ENCODE data around the gene REXO5.

REXO5 gene

DNA sequence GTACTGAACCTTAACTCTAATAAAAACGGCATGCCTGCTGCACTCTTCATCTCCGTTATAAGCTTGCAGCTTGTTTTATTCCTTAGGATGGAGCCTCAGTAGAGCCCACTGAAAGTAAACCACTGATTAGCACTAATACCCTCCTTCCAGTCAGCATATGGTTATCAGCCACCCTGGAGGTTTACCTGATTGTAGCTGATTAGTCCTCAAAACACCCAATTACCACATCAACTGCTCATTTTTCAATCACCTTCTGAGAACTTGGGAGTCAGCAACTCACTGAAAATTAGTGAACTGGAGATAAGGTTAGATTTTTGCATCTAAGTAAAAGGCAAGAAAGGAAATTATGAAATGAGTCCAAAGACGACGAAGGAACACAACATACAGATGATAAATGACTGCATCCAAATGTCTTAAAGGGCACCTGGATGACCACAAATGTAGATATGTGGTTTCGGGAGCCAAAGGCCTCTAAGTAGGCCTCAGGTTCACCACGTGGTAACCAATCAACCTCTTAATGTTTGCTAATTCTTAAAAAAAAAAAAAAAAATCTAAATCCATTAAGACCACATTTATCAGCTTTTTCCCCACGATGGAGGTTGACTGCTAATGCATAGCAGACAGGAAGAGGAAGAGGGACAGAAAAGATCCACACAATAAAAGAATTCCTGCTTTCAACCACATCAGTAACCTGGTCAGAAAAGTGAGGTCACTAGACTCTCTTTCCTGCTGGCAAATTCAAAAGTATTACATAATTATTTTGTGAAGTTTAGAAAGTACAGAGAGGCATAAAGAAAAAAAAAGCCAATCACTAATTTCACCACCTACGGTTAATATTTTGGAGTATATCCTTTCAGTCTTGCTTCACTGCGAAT lies 65.9 kb downstream of the REXO5 start:
- DNase-seq (ENCODE audit: low read depth in 2 of 2), result no peak

DNA sequence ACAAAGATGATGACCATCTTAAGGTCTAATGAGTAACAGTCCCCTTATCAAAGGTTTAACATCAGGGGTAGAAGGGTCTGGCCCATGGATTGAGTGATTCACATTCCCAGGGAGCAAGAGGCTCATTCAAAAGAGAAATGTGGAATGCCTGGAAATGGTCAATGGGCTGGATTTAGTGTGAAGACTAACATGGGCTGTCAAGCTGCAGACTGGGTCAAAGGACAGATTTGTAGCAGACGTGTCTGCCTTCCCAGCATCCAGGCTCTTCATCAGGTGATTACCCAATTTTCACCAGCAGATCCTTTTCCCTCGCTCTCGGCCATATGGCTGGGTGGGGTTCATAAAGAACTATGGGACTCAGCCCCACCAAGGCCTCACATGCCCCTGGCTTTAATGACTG lies 67.0 kb downstream of the REXO5 start:
- DNase-seq (ENCODE audit: low read depth in 2 of 2), result no peak

DNA sequence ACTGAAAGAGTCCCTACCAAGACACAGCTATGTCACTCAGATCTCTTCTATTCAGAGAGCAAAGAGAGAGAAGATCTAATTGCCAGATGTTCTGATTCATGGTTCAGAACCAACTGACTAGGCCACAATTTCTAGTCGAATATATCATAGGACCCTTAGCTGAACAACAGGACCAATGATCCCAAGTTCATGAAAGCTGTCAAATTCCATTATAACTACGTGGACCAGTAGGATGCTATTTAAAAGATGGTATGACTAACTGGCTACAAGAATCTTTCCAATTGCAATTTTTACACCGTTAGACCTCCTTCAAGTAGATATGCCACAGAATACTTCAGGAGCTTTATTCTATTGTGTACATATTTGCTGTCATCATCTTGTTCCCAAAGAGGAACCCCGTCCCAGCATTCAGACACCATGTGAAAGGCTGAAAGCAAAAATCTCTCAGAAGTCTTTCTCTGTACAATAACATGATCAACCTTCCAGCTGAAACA lies 67.8 kb downstream of the REXO5 start:
- DNase-seq (ENCODE audit: low read depth in 2 of 2), result no peak

DNA sequence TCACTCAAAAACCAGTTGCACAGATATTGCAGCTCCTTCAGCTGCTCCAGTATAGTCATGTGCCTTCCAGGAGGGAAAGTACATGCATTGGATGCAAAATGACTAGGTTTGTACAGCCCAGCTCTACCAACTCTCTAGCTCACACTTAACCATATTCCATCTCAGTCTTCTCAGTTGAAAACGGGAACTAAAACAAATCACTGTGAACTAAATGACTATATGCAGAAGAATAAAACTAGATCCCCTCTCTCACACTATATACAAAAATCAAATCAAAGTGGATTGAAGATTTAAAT lies 69.0 kb downstream of the REXO5 start:
- DNase-seq (ENCODE audit: low read depth in 2 of 2), result no peak

DNA sequence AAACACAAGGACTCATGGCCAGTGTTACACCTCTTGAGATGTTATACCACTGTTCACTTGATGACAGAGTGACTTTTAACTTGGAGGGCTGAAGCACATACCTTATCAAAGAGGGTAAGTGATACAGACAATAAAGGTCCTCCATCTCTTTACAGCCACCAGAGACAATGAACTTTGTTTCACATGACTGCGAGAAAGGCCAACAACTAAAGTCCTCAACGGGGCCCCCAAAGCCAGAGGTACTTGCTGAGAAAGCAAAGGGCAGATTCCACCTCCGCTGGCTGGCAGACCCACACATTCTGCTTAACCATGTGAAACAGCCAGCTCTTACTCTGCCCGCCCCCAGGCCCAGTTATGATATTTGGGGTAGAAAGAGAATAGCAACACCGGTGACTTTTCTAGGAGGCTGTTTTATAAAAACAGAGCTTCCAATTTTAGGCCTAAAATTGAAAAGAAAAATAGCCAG lies 72.4 kb downstream of the REXO5 start:
- no peak for DNase-seq (ENCODE audit: low read depth in 2 of 2)

DNA sequence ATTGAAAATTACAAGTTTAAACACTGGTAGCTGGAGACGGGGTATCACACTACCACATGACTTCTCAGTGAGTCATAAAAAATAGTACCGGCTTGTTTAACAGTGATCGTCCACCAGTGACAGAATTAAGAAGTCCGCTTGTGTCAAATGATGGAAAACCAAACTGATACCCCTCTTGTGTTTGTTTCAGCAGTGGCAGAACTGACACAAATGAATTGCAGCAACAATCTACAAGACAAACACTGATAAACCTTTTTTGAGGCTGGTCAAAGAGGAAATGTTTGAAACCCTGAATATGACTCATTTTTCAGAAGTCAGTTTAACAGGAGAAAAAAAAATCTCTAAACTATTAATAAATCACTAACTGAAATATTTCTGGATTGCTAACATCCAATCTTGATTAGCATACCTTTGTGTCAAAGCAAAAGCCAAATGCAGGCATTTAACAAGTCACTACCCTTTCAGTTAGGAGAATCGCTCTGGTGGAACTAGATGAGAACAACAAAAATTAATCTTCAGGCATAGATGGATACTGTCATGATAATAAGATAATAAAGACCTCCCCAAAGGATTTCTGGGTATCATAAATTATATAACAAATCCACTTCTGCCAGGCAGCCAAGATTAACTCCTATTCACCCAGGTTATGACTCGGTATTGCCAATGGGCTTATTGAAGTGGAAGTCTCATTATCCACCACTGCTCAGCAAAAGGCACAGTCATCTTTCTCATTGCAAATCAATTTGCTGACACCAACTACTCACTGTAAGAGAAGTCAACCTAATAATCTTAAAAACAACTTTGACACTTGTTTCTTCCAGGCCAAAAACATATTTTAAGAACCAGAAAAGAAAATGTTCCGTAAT lies 73.1 kb downstream of the REXO5 start:
- DNase-seq (ENCODE audit: low read depth in 2 of 2), result no peak

DNA sequence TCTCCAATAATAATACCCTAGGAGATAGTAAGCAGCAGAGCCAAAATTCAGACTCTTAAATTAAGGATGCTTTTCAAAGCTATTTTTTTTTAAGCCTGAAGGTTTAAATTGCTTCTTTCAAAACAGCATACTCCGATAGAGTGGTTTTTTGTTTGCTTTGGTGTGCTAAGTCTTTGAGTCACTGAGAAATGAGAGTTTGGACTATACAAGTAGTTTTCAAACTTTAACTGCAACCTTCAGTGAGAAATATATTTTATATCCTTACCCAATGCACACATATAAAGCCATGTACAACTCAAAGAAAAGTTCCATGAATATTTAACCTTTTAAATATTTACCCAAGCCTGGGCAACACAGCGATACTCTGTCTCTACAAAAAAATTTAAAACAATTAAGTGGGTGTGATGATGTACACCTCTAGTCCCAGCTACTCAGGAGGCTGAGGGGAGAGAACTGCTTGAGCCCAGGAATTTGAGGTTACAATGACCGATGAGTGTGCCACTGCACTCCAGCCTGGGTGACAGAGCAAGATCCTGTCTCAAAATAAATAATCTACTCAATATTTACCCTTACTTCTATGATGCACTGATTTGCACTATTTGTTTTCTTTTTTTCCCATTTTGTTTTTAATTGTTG lies 74.7 kb downstream of the REXO5 start:
- no peak for DNase-seq (ENCODE audit: low read depth in 2 of 2)

DNA sequence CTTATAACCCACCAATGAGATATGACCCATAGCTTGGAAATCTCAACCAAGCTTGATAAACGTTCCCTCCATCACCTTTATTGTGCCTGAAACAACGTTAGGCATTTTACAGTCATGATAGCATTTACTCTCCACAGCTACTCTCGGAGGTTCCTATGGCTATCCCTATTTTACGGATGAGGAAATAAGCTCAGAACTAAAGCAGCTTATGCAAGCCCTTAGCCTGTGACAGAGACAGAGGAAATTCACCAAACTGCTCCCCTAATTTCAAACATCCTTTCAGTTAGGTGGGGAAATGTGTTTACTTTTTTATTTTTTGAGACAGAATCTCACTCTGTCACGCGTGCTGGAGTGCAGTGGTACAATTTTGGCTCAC lies 75.2 kb downstream of the REXO5 start:
- DNase-seq (ENCODE audit: low read depth in 2 of 2), result no peak

DNA sequence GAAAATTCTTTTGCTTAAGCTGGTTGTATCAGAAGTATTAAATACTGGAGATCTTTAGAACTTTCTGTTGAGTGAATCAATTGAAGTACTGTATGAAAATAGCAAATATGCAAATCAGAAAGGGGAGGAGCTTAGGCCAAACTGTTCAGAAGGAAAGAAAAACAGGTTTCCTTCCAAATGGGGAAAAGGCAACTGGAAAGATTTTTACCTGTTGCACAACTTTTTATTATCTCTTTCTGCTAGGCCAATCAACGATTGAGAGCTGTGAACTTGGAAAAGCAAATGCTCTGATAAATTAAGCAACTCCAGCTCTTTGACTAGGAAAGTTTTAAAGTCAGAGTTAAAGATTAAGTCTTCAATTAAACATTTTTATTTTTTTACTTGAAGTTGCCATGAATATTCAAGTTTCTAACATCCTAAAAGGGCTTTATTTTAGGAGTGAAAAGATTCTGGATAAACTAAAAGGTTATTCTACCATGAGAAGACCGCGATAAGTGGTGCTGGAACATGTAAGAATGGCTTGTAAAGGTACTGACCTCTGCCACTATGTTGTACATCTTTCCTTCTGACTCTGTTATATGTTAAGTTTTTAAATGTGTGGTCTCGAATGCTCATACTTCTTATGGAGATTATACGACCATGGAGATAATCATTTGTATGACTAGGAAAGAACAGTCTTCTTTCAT lies 77.4 kb downstream of the REXO5 start:
- no peak for DNase-seq (ENCODE audit: low read depth in 2 of 2)

DNA sequence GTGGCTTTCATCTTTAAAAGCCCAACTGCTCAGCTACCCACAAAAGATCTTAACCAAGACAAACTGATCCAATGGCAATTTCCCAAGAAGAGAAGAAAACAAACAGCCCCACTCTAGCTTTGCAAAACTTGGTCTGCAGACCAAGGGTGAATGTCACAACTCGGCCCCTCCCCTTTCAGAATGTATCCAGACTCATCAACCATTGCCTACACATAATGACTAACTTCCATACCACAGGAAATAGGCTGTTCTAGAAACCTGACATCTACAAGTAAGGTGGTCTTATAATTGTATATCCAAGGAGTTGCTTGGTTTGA lies 77.9 kb downstream of the REXO5 start:
- DNase-seq (ENCODE audit: low read depth in 2 of 2), result no peak

DNA sequence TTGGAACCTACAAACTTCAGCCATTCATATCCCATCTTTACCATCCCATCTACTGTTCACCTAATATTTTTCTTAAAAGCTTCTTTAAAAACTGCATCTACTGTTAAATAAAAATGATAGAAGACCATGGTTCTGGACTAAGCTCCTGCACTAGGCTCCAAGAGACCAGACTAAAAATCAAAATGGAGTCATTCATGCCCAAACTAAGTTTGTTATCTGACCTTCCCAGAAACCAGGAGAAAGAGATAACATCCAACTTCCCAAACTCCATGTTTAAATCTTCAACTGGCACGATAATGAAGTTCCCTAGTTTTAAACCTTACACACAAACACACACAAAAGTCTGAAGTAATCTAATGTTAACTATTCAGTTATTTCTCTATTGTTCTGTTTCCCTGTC lies 80.0 kb downstream of the REXO5 start:
- no peak for DNase-seq (ENCODE audit: low read depth in 2 of 2)

DNA sequence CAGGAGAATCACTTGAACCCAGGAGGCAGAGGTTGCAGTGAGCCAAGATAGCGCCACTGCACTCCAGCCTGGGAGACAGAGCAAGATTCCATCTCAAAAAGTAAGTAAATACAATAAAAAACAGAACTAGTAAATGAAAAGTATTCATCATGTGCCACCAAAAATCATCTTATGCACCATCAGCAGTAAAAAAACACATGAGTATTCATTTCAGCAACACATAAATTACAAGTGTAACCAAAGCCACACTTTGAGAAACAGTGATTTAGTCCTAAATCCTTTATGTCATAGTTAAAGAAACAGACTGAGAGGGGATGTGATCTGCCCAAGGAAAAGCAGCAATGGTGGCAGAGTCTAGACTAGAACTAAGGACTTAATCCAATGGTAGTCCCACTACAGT lies 80.9 kb downstream of the REXO5 start:
- DNase-seq (ENCODE audit: low read depth in 2 of 2), result no peak

DNA sequence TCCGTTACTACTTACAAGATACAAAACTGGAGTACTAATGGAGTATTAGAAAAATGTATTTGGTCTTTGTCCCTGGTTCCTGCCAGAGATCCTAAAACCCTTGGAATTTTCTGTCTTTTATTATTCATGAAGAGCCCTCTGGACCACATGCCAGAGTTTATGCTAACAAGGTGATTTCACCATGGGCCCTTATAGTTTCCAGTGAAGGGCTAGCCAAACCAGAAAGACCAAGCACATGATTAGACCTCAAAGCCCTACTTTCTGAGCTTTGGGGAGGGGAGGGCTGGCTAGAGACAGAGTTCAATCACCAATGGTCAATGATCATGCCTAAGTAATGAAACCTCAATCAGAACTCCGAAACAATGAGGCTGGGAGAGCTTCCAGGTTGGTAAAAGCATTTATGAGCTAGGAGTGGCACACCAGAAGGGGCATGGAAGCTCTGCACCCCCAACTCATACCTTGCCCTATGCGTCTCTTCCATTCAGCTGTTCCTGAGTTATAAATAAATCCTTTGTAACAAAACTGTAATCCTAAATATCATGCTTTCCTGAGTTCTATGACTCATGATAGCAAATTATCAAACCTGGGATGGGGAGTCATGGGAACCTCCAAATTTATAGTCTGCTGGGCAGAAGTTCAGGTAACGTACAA lies 83.4 kb downstream of the REXO5 start:
- DNase-seq (ENCODE audit: low read depth in 2 of 2), result no peak

DNA sequence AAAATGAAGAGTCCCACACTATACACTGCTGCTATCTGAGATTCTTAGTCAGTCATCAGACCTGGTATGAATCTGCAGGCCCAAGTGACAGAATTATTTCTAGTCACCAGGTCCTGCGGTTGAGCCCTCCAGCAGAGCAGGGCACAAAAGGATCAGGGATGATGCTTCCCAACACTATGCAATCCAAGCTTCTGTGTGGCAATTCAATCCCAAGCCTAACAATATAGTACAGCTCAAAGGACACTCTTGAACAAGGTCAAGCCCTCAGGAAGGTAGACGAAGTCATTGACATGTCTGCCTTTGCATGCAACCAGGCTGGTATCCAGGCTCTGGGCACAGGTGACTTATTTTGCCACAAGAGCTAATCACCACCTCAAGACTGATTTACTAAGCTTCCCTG lies 88.1 kb downstream of the REXO5 start:
- no peak for DNase-seq (ENCODE audit: low read depth in 2 of 2)

DNA sequence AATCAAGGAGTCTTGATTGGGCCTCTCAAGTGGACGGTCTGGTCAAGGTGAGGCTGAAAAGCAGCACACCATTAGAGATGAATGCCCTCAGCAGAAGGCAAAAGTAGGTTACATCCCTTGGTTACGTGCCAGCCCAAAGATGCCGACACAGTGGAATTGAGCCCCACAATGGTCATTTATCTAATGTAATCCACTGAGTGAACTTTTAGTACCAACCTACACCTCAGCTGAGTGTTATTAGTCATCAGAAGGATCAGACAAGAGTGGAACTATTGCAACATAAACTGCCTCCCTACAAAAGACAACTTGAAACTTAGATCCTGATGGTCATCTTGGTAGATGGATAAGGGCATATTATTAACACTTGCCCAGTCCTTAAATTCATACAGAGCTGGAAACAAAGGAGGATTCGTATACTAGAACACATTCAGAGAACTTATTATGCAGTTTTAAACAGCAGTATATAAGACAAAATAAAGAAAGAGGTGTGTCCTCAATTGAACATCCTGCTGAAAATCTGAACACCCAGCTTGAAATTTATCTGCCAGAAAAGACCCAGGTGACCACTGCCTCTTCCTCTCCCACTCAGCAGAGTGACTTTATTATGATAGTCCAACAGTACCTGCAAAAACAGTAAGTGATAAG lies 91.0 kb downstream of the REXO5 start:
- DNase-seq (ENCODE audit: low read depth in 2 of 2), result no peak

DNA sequence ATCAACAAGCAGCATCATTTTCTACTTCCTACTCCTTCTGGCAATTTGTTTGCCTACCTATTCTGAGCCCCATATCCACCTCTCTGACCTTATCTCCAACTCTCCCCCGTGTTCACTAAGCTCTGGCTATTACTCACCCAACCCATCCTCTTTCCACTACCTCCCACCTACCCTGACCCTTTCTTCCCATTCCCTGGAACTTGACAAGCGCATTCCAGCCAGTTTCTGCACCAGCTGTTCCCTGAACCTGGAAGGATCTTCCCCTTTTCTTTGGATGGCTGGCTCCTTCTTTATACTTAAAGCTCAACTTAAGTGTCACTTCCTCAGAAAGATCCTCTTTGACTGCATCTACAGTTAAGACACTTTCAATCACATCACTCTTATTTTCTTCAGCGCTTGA lies 91.6 kb downstream of the REXO5 start:
- no peak for DNase-seq (ENCODE audit: low read depth in 2 of 2)

DNA sequence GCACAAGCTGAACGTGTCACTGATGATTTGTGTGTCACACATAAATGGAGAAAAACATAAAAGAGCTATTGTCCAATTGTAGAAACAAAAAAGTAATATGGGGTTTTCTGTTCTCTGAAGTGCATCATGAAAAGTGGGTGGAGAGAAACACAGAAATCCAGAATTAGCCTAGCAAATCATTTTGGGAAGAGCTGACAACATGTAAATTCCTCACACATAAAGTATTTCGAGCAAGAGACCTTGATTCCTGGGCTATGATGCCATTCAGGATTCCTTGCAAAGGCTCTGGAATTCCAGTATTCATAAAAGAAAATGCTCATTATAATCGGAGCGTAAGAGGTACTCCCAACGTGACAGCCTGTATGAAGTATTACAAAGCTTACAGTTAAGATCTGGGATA lies 92.7 kb downstream of the REXO5 start:
- no peak for DNase-seq (ENCODE audit: low read depth in 2 of 2)
